A673 (cell line): Measurements from ENCODE around the gene DNAH1. TPM values are rescaled to one million over a fixed set of nuclear protein-coding genes. Genes with fewer than 3 reads are reported as not detected.
"Not testable (repeated sequence)": the region's sequence is repeated elsewhere in the genome, so short reads cannot be mapped to it uniquely, and the experiment has no call there.

Experiments
- BruUV-seq: library from RNA; stranded (reverse); fragments of 400-500 nt; replicated peaks from 2 replicates; lab custom pipeline; 2021; lab: Mats Ljungman, UMichigan
- CTCF ChIA-PET: fragments of 300-600 bp; sonication (Branson Sonifier 250); formaldehyde crosslinking; loops from one replicate; lab custom pipeline; 2022; ENCODE audit warnings: antibody characterized with exemption; lab: Charles Lee
- POLR2A ChIA-PET: fragments of 300-600 bp; sonication (Branson Sonifier 250); formaldehyde crosslinking; loops from one replicate; lab custom pipeline; 2022; ENCODE audit warnings: antibody characterized with exemption; ENCODE audit not compliant: low non-redundant PET; lab: Charles Lee
- DNase-seq: peaks from one replicate; pipeline ENCODE4 v3.0.0-alpha.2; 2015; ENCODE audit warnings: low spot score
- H3K27ac ChIP-seq: fragments of 200-600 bp; sonication (generic); 2 replicates; pipeline ENCODE4 v1.5.1; 2016; ENCODE audit warnings: mixed run types, low read depth, mild to moderate bottlenecking, mixed read lengths, antibody characterized with exemption, low read length; ENCODE audit not compliant: poor library complexity, severe bottlenecking
- H3K27me3 ChIP-seq: fragments of 200-600 bp; sonication (generic); replicated peaks from 2 replicates; pipeline ENCODE4 v1.6.1; 2017; ENCODE audit warnings: mixed run types, low read depth, mild to moderate bottlenecking, mixed read lengths, antibody characterized with exemption, low read length; ENCODE audit not compliant: insufficient read depth, poor library complexity
- H3K36me3 ChIP-seq: fragments of 200-600 bp; sonication (generic); 2 replicates; pipeline ENCODE4 v1.6.1; 2016; ENCODE audit warnings: mixed run types, mild to moderate bottlenecking, mixed read lengths, antibody characterized with exemption, low read length; ENCODE audit not compliant: insufficient read depth, poor library complexity, severe bottlenecking
- H3K4me1 ChIP-seq: fragments of 200-600 bp; sonication (generic); 2 replicates; pipeline ENCODE4 v1.6.1; 2017; ENCODE audit warnings: mixed run types, mild to moderate bottlenecking, mixed read lengths, antibody characterized with exemption, low read length; ENCODE audit not compliant: insufficient read depth, poor library complexity, severe bottlenecking
- H3K4me3 ChIP-seq: fragments of 200-600 bp; sonication (generic); 2 replicates; pipeline ENCODE4 v1.5.1; 2016; ENCODE audit warnings: low read depth, mixed run types, mild to moderate bottlenecking, mixed read lengths, low read length; ENCODE audit not compliant: poor library complexity, severe bottlenecking
- H3K9me3 ChIP-seq: fragments of 200-600 bp; sonication (generic); 2 replicates; pipeline ENCODE4 v1.6.1; 2016; ENCODE audit warnings: mixed run types, low read depth, mild to moderate bottlenecking, mixed read lengths, antibody characterized with exemption, low read length; ENCODE audit not compliant: poor library complexity, severe bottlenecking
- EZH2 ChIP-seq: fragments of 200-600 bp; sonication (generic); IDR thresholded peaks from 2 replicates; pipeline ENCODE4 v1.6.1; 2017; ENCODE audit warnings: borderline replicate concordance, low read depth, mild to moderate bottlenecking, mixed read lengths, antibody characterized with exemption, low read length; ENCODE audit not compliant: poor library complexity, severe bottlenecking
- intact Hi-C: fragments of 100-400 bp; cut with micrococcal nuclease; formaldehyde crosslinking; loops from one replicate; pipeline ENCODE4 v1.10.0; 2022; ENCODE audit not compliant: unreplicated experiment
- total RNA-seq: library from RNA; stranded (reverse); gene quantifications from 2 replicates; pipeline ENCODE4 v1.2.3, GENCODE V29; 2021
- TF ChIP-seq, protein P1 (sequence below): fragments of 300-800, 200-600 bp; sonication (generic); conservative IDR thresholded peaks from 2 replicates; pipeline ENCODE4 v1.5.1; 2017; ENCODE audit warnings: low read depth, mild to moderate bottlenecking, antibody characterized with exemption, low read length, moderate library complexity, mixed read lengths

Gene DNAH1
- total RNA-seq, 1 experiment from 2014 or later = 1.3 TPM

DNA sequence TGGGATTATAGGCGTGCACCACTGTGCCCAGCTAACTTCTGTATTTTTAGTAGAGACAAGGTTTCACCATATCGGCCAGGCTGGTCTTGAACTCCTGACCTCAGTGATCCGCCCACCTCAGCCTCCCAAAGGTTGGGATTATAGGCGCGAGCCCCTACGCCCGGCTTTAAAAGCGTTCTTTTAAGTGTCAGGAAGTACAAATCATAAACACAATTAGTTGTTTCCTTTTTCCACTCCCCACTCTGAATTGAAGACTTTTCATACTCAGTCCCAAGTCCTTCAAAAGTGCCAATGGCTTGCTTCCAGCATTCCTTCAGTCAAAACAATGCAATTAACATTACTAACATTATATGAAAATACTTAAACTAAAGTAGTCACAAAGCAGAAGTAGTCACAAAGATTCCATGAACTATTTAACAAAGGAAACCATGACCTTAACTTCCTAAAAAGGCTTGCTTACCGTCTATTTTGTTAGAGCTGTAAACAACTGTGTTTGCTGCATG, 45.8 kb upstream of the DNAH1 start:
- Histone ChIP-seq H3K4me1 (peaks cover 4% of the 10 kb centered on the region), H3K27me3 (no peaks in the 10 kb centered on the region), H3K9me3 (no peaks in the 10 kb centered on the region), H3K36me3 (peaks cover 28% of the 10 kb centered on the region), H3K4me3 (no peak overlapping the region), H3K27ac (no peak overlapping the region)
- intact Hi-C loops = no loop called here
- no peak for TF ChIP-seq EZH2
- TF ChIP-seq, protein P1, sequence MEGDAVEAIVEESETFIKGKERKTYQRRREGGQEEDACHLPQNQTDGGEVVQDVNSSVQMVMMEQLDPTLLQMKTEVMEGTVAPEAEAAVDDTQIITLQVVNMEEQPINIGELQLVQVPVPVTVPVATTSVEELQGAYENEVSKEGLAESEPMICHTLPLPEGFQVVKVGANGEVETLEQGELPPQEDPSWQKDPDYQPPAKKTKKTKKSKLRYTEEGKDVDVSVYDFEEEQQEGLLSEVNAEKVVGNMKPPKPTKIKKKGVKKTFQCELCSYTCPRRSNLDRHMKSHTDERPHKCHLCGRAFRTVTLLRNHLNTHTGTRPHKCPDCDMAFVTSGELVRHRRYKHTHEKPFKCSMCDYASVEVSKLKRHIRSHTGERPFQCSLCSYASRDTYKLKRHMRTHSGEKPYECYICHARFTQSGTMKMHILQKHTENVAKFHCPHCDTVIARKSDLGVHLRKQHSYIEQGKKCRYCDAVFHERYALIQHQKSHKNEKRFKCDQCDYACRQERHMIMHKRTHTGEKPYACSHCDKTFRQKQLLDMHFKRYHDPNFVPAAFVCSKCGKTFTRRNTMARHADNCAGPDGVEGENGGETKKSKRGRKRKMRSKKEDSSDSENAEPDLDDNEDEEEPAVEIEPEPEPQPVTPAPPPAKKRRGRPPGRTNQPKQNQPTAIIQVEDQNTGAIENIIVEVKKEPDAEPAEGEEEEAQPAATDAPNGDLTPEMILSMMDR = no peak
- peak; percentile 14 for DNase-seq
- POLR2A ChIA-PET = no interaction called here
- no TSS peak for BruUV-seq
- CTCF ChIA-PET = no interaction called here

DNA sequence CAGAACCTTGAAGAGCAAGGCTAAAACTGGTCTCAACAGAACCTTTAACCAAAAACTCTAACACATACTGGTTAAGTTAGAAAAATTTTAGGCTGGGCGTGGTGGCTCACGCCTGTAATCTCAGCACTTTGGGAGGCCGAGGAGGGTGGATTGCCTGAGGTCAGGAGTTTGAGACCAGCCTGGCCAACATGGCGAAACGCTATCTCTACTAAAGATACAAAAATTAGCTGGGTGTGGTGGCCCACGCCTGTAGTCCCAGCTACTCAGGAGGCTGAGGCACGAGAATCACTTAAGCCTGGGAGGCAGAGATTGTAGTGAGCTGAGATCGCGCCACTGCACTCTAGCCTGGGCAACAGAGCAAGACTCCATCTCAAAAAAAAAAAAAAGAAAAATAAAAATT, 43.9 kb upstream of the DNAH1 start:
- peaks cover 17% of the 10 kb centered on the region for H3K36me3 ChIP-seq
- BruUV-seq, DNase-seq, H3K9me3 ChIP-seq, H3K27ac ChIP-seq, CTCF ChIA-PET, H3K27me3 ChIP-seq, H3K4me3 ChIP-seq, intact Hi-C loops, H3K4me1 ChIP-seq, POLR2A ChIA-PET: not testable (repeated sequence)

DNA sequence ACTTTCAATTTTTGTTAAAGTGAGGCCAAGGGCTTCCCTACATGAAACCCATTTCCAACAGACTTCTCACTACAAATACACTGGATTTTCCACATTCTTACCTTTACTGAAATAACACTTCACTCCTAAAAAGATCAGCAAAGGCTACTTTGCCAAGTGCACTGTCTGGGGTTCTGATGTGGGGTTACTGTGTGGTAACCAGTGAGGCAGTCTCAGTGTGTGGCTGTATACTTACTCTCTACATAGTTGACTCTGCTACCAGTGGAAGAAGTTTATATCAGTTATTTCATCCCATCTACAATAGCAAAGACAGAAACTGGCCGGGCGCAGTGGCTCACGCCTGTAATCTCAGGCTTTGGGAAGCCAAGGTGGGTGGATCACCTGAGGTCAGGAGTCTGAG, 43.3 kb upstream of the DNAH1 start:
- no peak for DNase-seq
- no peak overlapping the region for H3K4me3 ChIP-seq
- H3K9me3 ChIP-seq = no peaks in the 10 kb centered on the region
- H3K27me3 ChIP-seq = no peaks in the 10 kb centered on the region
- intact Hi-C loops = no loop called here
- peaks cover 10% of the 10 kb centered on the region for H3K36me3 ChIP-seq
- TF ChIP-seq EZH2 = no peak
- TF ChIP-seq, protein P1 = no peak
- H3K27ac ChIP-seq = no peak overlapping the region
- ChIA-PET CTCF (no interaction called here), POLR2A (no interaction called here)
- BruUV-seq = no TSS peak
- peaks cover 4% of the 10 kb centered on the region for H3K4me1 ChIP-seq

DNA sequence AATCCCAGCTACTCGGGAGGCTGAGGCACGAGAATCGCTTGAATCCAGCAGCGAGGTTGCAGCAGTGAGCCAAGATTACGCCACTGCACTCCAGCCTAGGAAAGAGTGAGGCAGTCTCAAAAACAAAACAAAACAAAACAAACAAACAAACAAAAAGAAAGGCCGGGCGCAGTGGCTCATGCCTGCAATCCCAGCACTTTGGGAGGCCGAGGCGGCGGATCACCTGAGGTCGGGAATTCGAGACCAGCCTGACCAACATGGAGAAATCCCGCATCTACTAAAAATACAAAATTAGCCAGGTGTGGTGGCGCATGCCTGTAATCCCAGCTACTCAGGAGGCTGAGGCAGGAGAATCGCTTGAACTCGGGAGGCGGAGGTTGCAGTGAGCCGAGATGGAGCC, 41.3 kb upstream of the DNAH1 start:
- H3K9me3 ChIP-seq, POLR2A ChIA-PET, H3K27ac ChIP-seq, H3K4me3 ChIP-seq, CTCF ChIA-PET, BruUV-seq, DNase-seq, H3K4me1 ChIP-seq, H3K36me3 ChIP-seq, H3K27me3 ChIP-seq: not testable (repeated sequence)
- intact Hi-C loops = loop anchor here (5.0 kb wide), 1 partner anchor 32 kb away; no protein-coding TSS in a partner anchor
